ENCODE data around the gene PARP2.
"Not testable (repeated sequence)": the region's sequence is repeated elsewhere in the genome, so short reads cannot be mapped to it uniquely, and the experiment has no call there.

The PARP2 gene

DNA sequence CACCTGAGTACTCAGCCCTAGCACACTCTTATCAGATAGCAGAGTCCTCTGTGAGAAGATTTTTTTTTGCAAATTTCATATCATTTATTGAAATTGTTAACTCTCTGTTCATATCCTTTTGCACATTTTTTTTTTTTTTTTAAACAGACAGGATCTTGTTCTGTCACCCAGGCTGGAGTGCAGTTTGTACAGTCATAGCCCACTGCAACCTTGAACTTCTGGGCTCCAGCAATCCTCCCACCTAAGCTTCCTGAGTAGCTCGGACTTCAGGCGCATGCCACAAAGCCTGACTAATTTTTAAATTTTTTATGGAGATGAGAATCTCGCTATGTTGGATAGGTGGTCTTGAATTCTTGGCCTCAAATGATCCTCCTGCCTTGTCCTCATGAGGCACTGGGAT is 4.3 kb downstream of the PARP2 start:
- no peak for DNase-seq (ENCODE audit: low spot score)

DNA sequence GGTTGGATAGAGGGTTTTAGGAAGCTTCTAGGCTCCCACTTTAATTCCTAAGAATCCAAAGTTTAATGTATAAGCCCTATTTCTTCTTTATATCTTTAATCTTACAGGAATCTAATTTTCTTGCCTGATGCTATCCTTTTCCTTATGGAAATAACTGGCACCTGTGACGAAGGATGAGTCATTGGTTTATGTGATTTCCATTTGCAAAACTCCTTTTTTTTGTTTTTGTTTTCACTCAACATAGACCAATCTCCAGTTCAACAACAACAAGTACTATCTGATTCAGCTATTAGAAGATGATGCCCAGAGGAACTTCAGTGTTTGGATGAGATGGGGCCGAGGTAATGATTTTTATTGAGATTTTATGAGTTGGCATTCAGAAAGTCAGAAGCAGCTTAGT is 6.8 kb downstream of the PARP2 start:
- DNase-seq (ENCODE audit: low spot score) = no peak

GRCh38 chr14:20350860-20351259 is 7.4 kb downstream of the PARP2 start:
- no peak for DNase-seq (ENCODE audit: low spot score)

GRCh38 chr14:20356422-20356821 is 13.0 kb downstream of the PARP2 start:
- DNase-seq (ENCODE audit: low spot score) = no peak

DNA sequence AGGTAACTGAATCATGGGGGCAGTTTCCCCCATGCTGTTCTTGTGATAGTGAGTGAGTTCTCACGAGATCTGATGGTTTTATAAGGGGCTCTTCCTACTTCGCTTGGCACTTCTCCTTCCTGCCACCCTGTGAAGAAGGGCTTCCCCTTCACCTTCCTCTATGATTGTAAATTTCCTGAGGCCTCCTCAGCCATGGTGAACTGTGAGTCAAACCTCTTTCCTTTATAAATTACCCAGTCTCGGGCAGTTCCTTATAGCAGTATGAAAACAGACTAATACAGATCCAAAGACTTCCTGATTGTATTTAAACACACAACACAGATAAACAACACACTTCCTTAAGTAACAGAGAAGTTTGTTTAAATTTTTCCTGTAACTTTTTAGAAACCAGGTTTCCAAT is 15.0 kb downstream of the PARP2 start:
- DNase-seq (ENCODE audit: low spot score) = not testable (repeated sequence)

GRCh38 chr14:20365928-20366327 is 22.5 kb downstream of the PARP2 start:
- DNase-seq (ENCODE audit: low spot score) = no peak

- no peak for DNase-seq (ENCODE audit: low spot score)
Observed at GRCh38 chr14:20372796-20373195, 29.4 kb downstream of the PARP2 start.

GRCh38 chr14:20375471-20375870 is 32.0 kb downstream of the PARP2 start:
- no peak for DNase-seq (ENCODE audit: low spot score)

GRCh38 chr14:20376071-20376588 is 32.7 kb downstream of the PARP2 start:
- DNase-seq (ENCODE audit: low spot score) = no peak

- DNase-seq (ENCODE audit: low spot score) = no peak
Observed at GRCh38 chr14:20377171-20377570, 33.7 kb downstream of the PARP2 start.

DNA sequence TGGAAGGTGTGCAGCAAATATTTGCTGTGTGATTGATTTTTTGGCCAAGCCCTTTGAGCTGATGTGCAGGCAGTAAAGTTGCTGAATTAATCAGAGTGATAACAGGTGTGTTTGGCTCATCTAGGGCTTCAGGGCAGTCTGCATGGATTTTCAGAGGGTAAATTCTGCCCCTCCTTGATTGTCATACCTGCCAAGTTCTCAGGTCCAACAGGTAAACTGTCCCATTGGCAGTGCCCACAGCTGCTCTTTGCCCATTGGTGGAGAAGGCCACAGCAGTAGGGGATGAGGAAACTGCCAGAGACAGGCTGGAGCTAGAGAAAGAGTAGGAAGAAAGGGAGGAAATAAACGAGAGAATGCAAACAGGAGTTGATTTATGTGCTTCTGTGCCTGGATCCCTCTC is 36.3 kb downstream of the PARP2 start:
- no peak for DNase-seq (ENCODE audit: low spot score)

- no peak for DNase-seq (ENCODE audit: low spot score)
Observed at GRCh38 chr14:20380681-20381080, 37.2 kb downstream of the PARP2 start.

DNA sequence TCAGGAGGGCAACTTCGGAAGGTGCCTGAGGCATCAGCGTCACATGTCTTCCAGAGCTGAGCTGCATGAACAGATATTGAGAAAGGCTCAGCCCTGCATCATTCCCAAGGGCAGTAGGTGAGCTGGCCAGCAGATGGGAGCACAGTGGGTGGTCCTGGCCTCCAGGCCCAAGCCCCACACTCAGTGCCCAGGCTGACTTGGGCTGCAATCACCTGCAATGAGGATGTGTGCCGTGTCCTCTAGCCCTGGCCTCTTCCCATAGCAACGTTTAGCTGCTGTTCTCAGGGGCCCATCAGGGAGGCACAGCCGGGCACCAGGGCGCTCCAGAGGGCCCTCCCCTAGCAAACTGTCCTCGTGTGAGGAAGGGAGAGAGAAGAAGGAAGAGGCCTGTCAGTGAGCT is 37.9 kb downstream of the PARP2 start:
- DNase-seq (ENCODE audit: low spot score) = no peak

DNA sequence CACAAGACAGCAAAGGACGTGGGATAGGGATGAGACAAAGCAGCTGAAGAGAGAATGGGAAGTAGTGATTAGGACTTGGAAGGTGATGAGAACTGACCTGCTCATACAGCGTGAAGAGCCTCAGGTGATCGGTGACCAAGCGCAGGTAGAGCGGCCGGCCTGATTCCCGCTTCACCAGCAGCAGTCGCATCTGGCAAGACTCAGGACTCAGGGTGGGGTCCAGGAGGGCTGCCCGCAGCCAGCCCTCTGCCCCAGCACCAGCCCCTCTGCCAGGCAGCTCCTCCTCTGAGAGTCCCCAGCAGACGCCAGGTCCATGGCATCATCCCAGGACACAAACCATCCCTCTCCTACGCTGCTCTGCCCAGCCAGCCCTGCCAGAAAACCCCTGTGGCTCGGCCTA is 39.1 kb downstream of the PARP2 start:
- no peak for DNase-seq (ENCODE audit: low spot score)

DNA sequence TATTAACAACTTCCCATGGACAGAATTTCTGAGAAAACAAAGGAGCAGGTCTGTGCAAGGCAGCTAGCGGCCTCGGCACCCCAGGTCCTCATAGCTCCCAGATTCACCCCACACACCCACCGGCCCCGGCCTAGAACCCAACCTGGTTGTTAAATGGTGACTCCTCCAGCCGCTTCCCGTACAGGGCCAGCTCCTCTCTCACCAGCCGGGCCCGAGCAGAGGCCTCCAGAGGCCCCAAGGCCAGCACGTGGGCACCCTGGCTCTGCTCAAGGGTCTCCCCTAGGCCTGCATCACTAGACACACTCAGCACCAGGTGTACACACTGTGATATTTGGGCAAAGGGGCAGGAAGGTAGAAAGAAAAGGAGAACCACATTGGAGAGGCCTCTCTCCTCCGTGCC is 39.6 kb downstream of the PARP2 start:
- DNase-seq (ENCODE audit: low spot score) = no peak

GRCh38 chr14:20383636-20384035 is 40.2 kb downstream of the PARP2 start:
- DNase-seq (ENCODE audit: low spot score) = no peak

DNA sequence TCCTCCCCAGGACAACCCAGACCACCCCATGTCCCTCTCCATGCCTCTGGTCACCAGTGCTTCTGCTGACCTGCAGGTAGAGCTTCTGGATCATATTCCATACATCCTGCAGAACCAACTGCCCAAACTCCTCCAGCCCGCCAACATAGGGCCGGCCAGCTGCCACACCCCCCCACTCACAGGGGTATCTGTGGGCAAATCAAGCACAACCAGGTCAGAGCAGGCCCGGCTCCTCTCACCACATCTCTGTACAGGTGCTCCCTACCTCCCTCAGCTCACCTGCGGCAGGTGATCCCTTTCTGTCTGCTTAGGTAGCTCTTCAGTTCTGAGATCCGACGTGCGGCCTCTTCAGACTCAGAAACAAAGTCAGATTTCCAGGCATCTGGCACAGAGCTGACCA is 40.9 kb downstream of the PARP2 start:
- no peak for DNase-seq (ENCODE audit: low spot score)

DNA sequence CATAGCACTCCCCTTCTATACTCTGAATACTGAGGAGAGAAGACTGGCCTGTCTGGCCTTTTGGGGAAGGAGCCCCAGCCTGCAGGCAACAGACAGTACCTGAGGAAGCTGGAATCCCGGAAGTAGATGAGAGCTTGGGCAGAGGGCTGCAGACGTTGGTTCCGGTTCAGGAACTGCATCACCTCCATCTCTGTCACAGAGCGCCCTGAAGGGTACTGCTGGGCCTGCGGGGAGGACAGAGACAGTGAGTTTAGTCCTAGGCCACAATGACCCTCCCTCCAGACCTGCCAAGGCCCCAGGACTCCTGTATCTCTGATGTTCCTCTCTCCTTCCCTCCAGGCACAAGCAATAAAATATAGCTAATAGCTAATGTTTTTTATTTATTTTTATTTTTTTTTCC is 41.5 kb downstream of the PARP2 start:
- DNase-seq (ENCODE audit: low spot score) = no peak

DNA sequence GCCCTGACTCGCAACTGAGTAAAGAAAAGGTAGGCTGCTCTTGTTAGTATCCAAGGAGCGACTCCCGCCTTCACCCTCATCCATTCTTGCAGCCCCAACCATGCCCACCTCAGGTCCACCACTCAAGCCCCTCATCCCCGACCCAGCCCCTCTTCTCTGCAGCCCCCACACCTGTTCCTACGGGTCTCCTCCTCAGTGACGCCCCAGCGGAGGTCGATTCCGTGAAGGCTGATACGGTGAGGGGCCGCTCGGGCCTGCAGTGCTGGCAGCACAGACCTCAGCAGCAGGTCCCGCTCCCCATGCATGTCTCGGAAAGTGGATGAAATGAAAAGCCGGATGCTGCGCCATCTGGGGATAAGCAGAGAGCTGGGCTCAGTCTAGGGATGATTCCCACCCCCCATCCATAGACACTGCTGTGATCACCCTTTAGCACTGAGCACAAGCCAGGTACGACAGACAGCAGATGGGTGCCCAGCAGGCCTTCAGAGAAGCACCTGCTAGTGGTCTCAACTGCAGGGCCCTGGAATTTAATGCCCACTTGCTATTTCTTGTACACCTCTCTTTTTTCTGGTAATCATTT is 42.9 kb downstream of the PARP2 start:
- DNase-seq (ENCODE audit: low spot score) = no peak

- DNase-seq (ENCODE audit: low spot score) = no peak
Observed at GRCh38 chr14:20387576-20387975, 44.1 kb downstream of the PARP2 start.

GRCh38 chr14:20388159-20388558 is 44.7 kb downstream of the PARP2 start:
- no peak for DNase-seq (ENCODE audit: low spot score)

DNA sequence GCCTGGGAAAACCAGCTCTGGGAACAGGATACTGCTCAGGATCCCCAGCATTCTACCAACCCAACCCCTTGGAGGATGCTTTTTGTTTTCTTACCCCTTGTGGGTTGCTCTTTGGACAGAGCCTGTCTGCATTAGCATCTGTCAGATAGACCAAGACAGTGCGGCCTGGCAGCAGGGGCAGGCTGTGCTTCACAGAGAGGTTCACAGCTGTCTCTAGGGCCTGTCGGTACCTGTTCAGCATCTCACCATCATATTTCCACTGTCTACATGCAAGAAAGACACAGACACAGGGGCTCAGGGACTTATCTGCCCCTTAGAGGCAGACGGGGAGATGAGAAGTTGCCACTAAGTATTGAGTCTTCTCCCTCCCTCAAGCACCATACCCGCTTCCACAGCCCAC is 48.1 kb downstream of the PARP2 start:
- no peak for DNase-seq (ENCODE audit: low spot score)

- no peak for DNase-seq (ENCODE audit: low spot score)
Observed at GRCh38 chr14:20397511-20397910, 54.1 kb downstream of the PARP2 start.

GRCh38 chr14:20400589-20400964 is 57.1 kb downstream of the PARP2 start:
- no peak for DNase-seq (ENCODE audit: low spot score)
